HepG2 (cell line): ENCODE data around the gene CCM2.

Experiments used
- CTCF ChIP-seq: sonication (generic); formaldehyde crosslinking; IDR thresholded peaks from 2 replicates; pipeline ENCODE4 v1.5.0; 2020; ENCODE audit warnings: mild to moderate bottlenecking, missing genetic modification reagents, moderate library complexity
- GATAD1 ChIP-seq: IDR thresholded peaks from 2 replicates; pipeline ENCODE4 v1.6.1; 2016; ENCODE audit warnings: missing genetic modification reagents, missing compliant biosample characterization
- GZF1 ChIP-seq: sonication (generic); formaldehyde crosslinking; IDR thresholded peaks from 2 replicates; pipeline ENCODE4 v1.5.1; 2020; ENCODE audit warnings: mild to moderate bottlenecking, missing genetic modification reagents
- JUN ChIP-seq: sonication (generic); formaldehyde crosslinking; IDR thresholded peaks from 2 replicates; pipeline ENCODE4 v1.4.0; 2020; ENCODE audit warnings: mild to moderate bottlenecking, missing genetic modification reagents
- MLX ChIP-seq: IDR thresholded peaks from 2 replicates; pipeline ENCODE4 v1.6.1; 2016
- NR0B2 ChIP-seq: sonication (generic); formaldehyde crosslinking; IDR thresholded peaks from 2 replicates; pipeline ENCODE4 v1.4.0; 2020; ENCODE audit warnings: mild to moderate bottlenecking, missing genetic modification reagents
- NRL ChIP-seq: sonication (generic); formaldehyde crosslinking; IDR thresholded peaks from 2 replicates; pipeline ENCODE4 v1.5.0; 2020; ENCODE audit warnings: missing genetic modification reagents, mild to moderate bottlenecking, moderate library complexity, borderline replicate concordance
- ZFP41 ChIP-seq: sonication (generic); formaldehyde crosslinking; IDR thresholded peaks from 2 replicates; pipeline ENCODE4 v1.4.0; 2020; ENCODE audit warnings: mild to moderate bottlenecking, missing genetic modification reagents, borderline replicate concordance

- TF ChIP-seq NR0B2 (CRISPR knock-in tag): no peak
- TF ChIP-seq NRL: no peak
- no peak for TF ChIP-seq GZF1
- TF ChIP-seq CTCF (CRISPR knock-in tag): no peak
- TF ChIP-seq MLX (CRISPR knock-in tag): no peak
- TF ChIP-seq JUN (CRISPR knock-in tag): no peak
- TF ChIP-seq ZFP41 (CRISPR knock-in tag): no peak
- no peak for TF ChIP-seq GATAD1 (CRISPR knock-in tag)
Observed at GRCh38 chr7:44966731-44967538, 33.1 kb upstream of the CCM2 start.
